ENCODE data around the gene NADSYN1. TPM values are rescaled to one million over a fixed set of nuclear protein-coding genes. Genes with fewer than 3 reads are reported as not detected.

The NADSYN1 gene
- total and polyA plus RNA-seq, 2 experiments from 2014 or later: 42.0 to 50.4 TPM

- Histone ChIP-seq H3K4me3 (no peak overlapping the region), H3K4me1 (ENCODE audit: insufficient read depth) (no peaks in the 10 kb centered on the region), H3K79me2 (ENCODE audit: insufficient read depth) (no peaks in the 10 kb centered on the region), H3K4me2 (ENCODE audit: unreplicated experiment) (no peak overlapping the region), H2AFZ (no peak overlapping the region), H3K9me2 (ENCODE audit: insufficient read depth) (no peaks in the 10 kb centered on the region), H3K9ac (no peak overlapping the region), H4K20me1 (ENCODE audit: insufficient read depth) (no peaks in the 10 kb centered on the region), H3K27ac (no peak overlapping the region), H3K36me3 (ENCODE audit: low read depth) (peaks cover 13% of the 10 kb centered on the region; the same call in 1 of the 2 replicates), H3K27me3 (replicated peaks; ENCODE audit: insufficient read depth) (no peaks in the 10 kb centered on the region), H3F3A (ENCODE audit: insufficient read depth) (no peaks in the 10 kb centered on the region), H3K9me3 (ENCODE audit: low read depth) (no peaks in the 10 kb centered on the region)
- no peak for DNase-seq
- in situ Hi-C loops (cut with MboI): no loop called here
- WGBS, 2 experiments (ENCODE audit: low coverage in 1 of 2, low lambda C conversion rate in 2 of 2, missing lambda C conversion rate in 2 of 2): 96 to 97% methylated on average over 4 of the region's 4 CpGs
- TF ChIP-seq EZH2 (IDR thresholded peaks at IDR 0.05; ENCODE audit: insufficient read depth, poor library complexity, severe bottlenecking) (no peak), EZH2phosphoT487 (IDR thresholded peaks at IDR 0.05; ENCODE audit: insufficient read depth, low read depth) (no peak)
Observed at GRCh38 chr11:71465054-71465453, 12.1 kb downstream of the NADSYN1 start.

GRCh38 chr11:71466358-71466757, 13.4 kb downstream of the NADSYN1 start:
- H4K20me1 ChIP-seq (ENCODE audit: insufficient read depth): no peaks in the 10 kb centered on the region
- in situ Hi-C loops (cut with MboI): no loop called here
- H2AFZ ChIP-seq: no peak overlapping the region
- H3K9me3 ChIP-seq (ENCODE audit: low read depth): no peaks in the 10 kb centered on the region
- H3K27ac ChIP-seq: no peak overlapping the region
- H3K9ac ChIP-seq: no peak overlapping the region
- H3K9me2 ChIP-seq (ENCODE audit: insufficient read depth): no peaks in the 10 kb centered on the region
- DNase-seq: no peak
- H3F3A ChIP-seq (ENCODE audit: insufficient read depth): no peaks in the 10 kb centered on the region
- peaks cover 3% of the 10 kb centered on the region; the same call in 1 of the 2 replicates for H3K36me3 ChIP-seq (ENCODE audit: low read depth)
- no peaks in the 10 kb centered on the region for H3K4me1 ChIP-seq (ENCODE audit: insufficient read depth)
- no peak overlapping the region for H3K4me3 ChIP-seq
- TF ChIP-seq EZH2phosphoT487 (IDR thresholded peaks at IDR 0.05; ENCODE audit: insufficient read depth, low read depth) (no peak), EZH2 (IDR thresholded peaks at IDR 0.05; ENCODE audit: insufficient read depth, poor library complexity, severe bottlenecking) (no peak)
- 95 to 99% methylated on average over 8 to 9 of the region's 9 CpGs for WGBS, 2 experiments (ENCODE audit: low coverage in 1 of 2, low lambda C conversion rate in 2 of 2, missing lambda C conversion rate in 2 of 2)
- H3K79me2 ChIP-seq (ENCODE audit: insufficient read depth): no peaks in the 10 kb centered on the region
- H3K4me2 ChIP-seq (ENCODE audit: unreplicated experiment): no peak overlapping the region
- H3K27me3 ChIP-seq (replicated peaks; ENCODE audit: insufficient read depth): no peaks in the 10 kb centered on the region

- no peak overlapping the region for H2AFZ ChIP-seq
- H3F3A ChIP-seq (ENCODE audit: insufficient read depth): no peaks in the 10 kb centered on the region
- no peaks in the 10 kb centered on the region for H3K79me2 ChIP-seq (ENCODE audit: insufficient read depth)
- H4K20me1 ChIP-seq (ENCODE audit: insufficient read depth): no peaks in the 10 kb centered on the region
- H3K9ac ChIP-seq: no peak overlapping the region
- H3K27ac ChIP-seq: no peak overlapping the region
- H3K27me3 ChIP-seq (replicated peaks; ENCODE audit: insufficient read depth): no peaks in the 10 kb centered on the region
- H3K4me3 ChIP-seq: no peak overlapping the region
- no peak for TF ChIP-seq EZH2 (IDR thresholded peaks at IDR 0.05; ENCODE audit: insufficient read depth, poor library complexity, severe bottlenecking)
- TF ChIP-seq EZH2phosphoT487 (IDR thresholded peaks at IDR 0.05; ENCODE audit: insufficient read depth, low read depth): no peak
- H3K9me3 ChIP-seq (ENCODE audit: low read depth): no peaks in the 10 kb centered on the region
- in situ Hi-C loops (cut with MboI): no loop called here
- H3K9me2 ChIP-seq (ENCODE audit: insufficient read depth): no peaks in the 10 kb centered on the region
- H3K4me2 ChIP-seq (ENCODE audit: unreplicated experiment): no peak overlapping the region
- H3K4me1 ChIP-seq (ENCODE audit: insufficient read depth): no peaks in the 10 kb centered on the region
- DNase-seq: no peak
- H3K36me3 ChIP-seq (ENCODE audit: low read depth): peaks cover 3% of the 10 kb centered on the region; the same call in 1 of the 2 replicates
- WGBS, 2 experiments (ENCODE audit: low coverage in 1 of 2, low lambda C conversion rate in 2 of 2, missing lambda C conversion rate in 2 of 2): 97 to 99% methylated on average over 6 of the region's 6 CpGs
Observed at GRCh38 chr11:71467164-71467563, 14.2 kb downstream of the NADSYN1 start.

DNA sequence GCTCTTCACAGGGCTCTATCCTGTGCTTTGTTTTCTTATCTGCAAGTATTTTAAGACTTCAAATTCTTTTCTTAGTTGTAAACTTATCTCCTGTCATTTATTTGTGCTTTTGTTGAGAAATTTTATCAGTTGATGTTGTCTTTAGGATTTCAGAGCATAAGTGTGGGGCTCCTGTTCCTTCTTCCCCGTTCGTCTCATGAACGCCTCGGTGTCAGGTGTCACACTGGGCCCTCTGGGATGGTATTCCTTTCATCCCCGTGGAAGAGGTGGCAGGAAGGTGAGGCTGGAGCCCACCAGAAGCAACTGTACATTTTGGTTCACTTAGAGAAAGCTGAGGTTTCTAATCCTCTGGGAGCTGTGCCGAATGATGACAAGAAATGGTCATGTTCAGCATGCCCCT, 17.9 kb downstream of the NADSYN1 start:
- Histone ChIP-seq H3K9ac (no peak overlapping the region), H3K9me3 (ENCODE audit: low read depth) (no peaks in the 10 kb centered on the region), H3F3A (ENCODE audit: insufficient read depth) (no peaks in the 10 kb centered on the region), H2AFZ (no peak overlapping the region), H3K4me2 (ENCODE audit: unreplicated experiment) (no peak overlapping the region), H3K9me2 (ENCODE audit: insufficient read depth) (no peaks in the 10 kb centered on the region), H3K79me2 (ENCODE audit: insufficient read depth) (no peaks in the 10 kb centered on the region), H3K36me3 (ENCODE audit: low read depth) (peaks cover under 1% of the 10 kb centered on the region; the same call in 1 of the 2 replicates), H4K20me1 (ENCODE audit: insufficient read depth) (no peaks in the 10 kb centered on the region), H3K4me1 (ENCODE audit: insufficient read depth) (no peaks in the 10 kb centered on the region), H3K27me3 (replicated peaks; ENCODE audit: insufficient read depth) (no peaks in the 10 kb centered on the region), H3K4me3 (no peak overlapping the region), H3K27ac (no peak overlapping the region)
- TF ChIP-seq EZH2 (IDR thresholded peaks at IDR 0.05; ENCODE audit: insufficient read depth, poor library complexity, severe bottlenecking): no peak
- TF ChIP-seq EZH2phosphoT487 (IDR thresholded peaks at IDR 0.05; ENCODE audit: insufficient read depth, low read depth): no peak
- DNase-seq: no peak
- WGBS, 2 experiments (ENCODE audit: low coverage in 1 of 2, low lambda C conversion rate in 2 of 2, missing lambda C conversion rate in 2 of 2): 70 to 73% methylated on average over 6 of the region's 6 CpGs
- in situ Hi-C loops (cut with MboI): no loop called here
